ENCODE data around the gene SLC9A2.
A peak's percentile ranks its signal among the peaks of the same experiment; 100 is the strongest.

Gene SLC9A2

DNA sequence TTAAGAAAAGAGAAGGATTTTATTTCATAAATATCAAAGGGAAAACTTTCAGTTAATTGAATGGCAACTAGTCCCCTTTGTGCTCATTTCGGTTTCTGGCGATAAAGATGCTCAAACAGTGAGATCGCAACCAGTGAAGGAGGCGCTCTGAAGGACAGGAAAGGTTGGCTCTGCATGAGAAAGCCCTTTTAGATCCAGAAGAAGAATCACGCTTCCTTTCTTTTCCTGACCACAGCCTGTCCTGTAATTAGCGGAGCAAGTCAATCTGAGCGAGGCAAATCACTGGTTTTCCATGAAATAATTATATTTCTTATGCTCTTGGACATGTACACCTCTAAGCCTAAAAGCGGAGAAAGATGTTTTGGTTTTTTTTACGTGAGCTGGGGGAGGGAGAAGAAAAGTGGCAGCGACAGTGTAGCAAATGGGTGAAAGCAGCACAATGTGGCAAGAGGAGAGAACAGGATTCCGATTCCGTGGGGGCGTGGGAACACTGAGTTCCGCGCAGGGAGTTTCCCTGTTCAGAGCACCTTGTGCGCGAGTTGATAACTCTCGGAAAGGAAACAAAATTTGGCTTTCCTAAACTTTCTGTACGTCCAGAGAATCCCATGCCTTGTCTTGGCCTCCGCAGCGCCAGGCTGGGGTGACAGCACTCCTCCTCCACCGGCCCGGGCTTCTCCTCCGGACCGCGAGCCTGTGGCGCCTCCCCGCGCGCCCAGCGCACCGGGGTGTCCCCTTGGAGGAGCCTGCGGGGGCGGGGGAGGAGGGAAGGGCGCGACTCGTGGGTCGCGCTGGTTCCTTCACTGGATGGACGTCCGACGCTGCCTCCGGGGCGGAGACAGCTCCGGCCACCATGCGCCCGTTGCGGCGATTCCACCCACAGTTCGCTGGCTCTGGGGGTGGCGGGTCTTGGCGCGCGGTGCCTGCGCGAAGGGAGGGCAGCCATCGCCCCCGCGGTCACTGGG, 620 bp upstream of the SLC9A2 start:
- Histone ChIP-seq H3K27ac (replicated peaks; ENCODE audit: low read length) (no peak overlapping the region), H4K91ac (ENCODE audit: low read depth, low read length, poor library complexity) (no peak overlapping the region), H3K9ac (ENCODE audit: low read depth, low read length, poor library complexity) (peak overlapping the region; percentile 82), H3K23ac (ENCODE audit: low read depth, low read length, poor library complexity) (peak overlapping the region; percentile 25), H2BK12ac (ENCODE audit: low read length) (no peak overlapping the region), H3K4me2 (ENCODE audit: insufficient read depth, low read length, poor library complexity, severe bottlenecking) (peak overlapping the region; percentile 91), H3K4me1 (ENCODE audit: control insufficient read depth in 2 of 2, insufficient read depth in 1 of 2, low read depth in 1 of 2, low read length in 2 of 2) (peaks cover 0 to 6% of the 10 kb centered on the region in 2 donors), H2BK15ac (ENCODE audit: low read length) (no peak overlapping the region), H4K8ac (ENCODE audit: low read depth, low read length) (no peak overlapping the region), H3K27me3 (ENCODE audit: control insufficient read depth in 3 of 3, insufficient read depth in 3 of 3, low read depth in 1 of 3, low read length in 3 of 3) (peaks cover 5 to 83% (median 26%) of the 10 kb centered on the region in 3 experiments), H3K14ac (ENCODE audit: low read length) (peak overlapping the region; percentile 76), H2AK5ac (ENCODE audit: low read depth, low read length) (no peak overlapping the region), H3K18ac (ENCODE audit: low read length) (peak overlapping the region; percentile 91), H3K4me3 (ENCODE audit: low read length in 2 of 2) (peak overlapping the region; percentile 39 to 86), H3K4ac (ENCODE audit: low read length) (no peak overlapping the region), H2BK5ac (ENCODE audit: low read length) (no peak overlapping the region), H3K36me3 (replicated peaks in 1 of 2; ENCODE audit: control insufficient read depth in 2 of 2, insufficient read depth in 2 of 2, low read length in 2 of 2) (no peaks in the 10 kb centered on the region), H3K79me1 (ENCODE audit: low read depth, low read length) (no peaks in the 10 kb centered on the region), H2AFZ (ENCODE audit: low read length) (peak overlapping the region; percentile 92), H2BK120ac (ENCODE audit: low read depth, low read length) (no peak overlapping the region), H3K9me3 (replicated peaks in 1 of 2; ENCODE audit: control insufficient read depth in 2 of 2, insufficient read depth in 1 of 2, low read depth in 1 of 2, low read length in 2 of 2) (no peaks in the 10 kb centered on the region)
- peak; percentile 47 for DNase-seq (ENCODE audit: low spot score)
- no CpG with 5 or more reads among the region's 59 CpGs for WGBS, 2 donors (ENCODE audit: extremely low coverage in 2 of 2, insufficient read length in 2 of 2, insufficient replicate concordance in 1 of 2)

DNA sequence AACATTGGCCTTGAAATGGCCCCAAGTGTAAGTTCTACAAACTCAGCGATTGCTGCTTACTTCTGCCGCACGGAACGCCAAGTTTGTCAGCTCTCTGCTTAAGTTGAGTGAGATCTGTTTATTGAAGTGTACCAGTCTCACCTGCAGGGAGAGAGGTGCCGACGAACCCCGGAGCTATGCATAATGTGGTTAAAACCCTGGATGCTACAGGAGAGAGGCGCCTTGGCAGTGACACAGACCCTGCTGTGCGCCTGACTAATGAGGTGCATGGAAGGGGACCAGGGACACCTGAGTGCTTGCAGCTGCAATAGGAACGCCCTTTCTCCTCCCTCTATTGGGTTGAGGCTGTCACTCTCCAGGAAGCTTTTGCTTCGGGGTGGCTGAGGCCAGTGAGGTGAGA, 979 bp downstream of the SLC9A2 start:
- Histone ChIP-seq H4K91ac (ENCODE audit: low read depth, low read length, poor library complexity) (no peak overlapping the region), H3K14ac (ENCODE audit: low read length) (no peak overlapping the region), H4K8ac (ENCODE audit: low read depth, low read length) (peak overlapping the region; percentile 20), H3K9me3 (replicated peaks in 1 of 2; ENCODE audit: control insufficient read depth in 2 of 2, insufficient read depth in 1 of 2, low read depth in 1 of 2, low read length in 2 of 2) (no peaks in the 10 kb centered on the region), H3K79me1 (ENCODE audit: low read depth, low read length) (no peaks in the 10 kb centered on the region), H3K4me2 (ENCODE audit: insufficient read depth, low read length, poor library complexity, severe bottlenecking) (no peak overlapping the region), H3K4ac (ENCODE audit: low read length) (no peak overlapping the region), H3K36me3 (replicated peaks in 1 of 2; ENCODE audit: control insufficient read depth in 2 of 2, insufficient read depth in 2 of 2, low read length in 2 of 2) (no peaks in the 10 kb centered on the region), H3K18ac (ENCODE audit: low read length) (no peak overlapping the region), H2BK5ac (ENCODE audit: low read length) (no peak overlapping the region), H3K4me3 (ENCODE audit: low read length in 2 of 2) (peak overlapping the region in 1 of 2 donors; percentile 13), H3K27ac (replicated peaks; ENCODE audit: low read length) (no peak overlapping the region), H3K27me3 (ENCODE audit: control insufficient read depth in 3 of 3, insufficient read depth in 3 of 3, low read depth in 1 of 3, low read length in 3 of 3) (peaks cover 5 to 75% (median 26%) of the 10 kb centered on the region in 3 experiments), H3K23ac (ENCODE audit: low read depth, low read length, poor library complexity) (no peak overlapping the region), H2AK5ac (ENCODE audit: low read depth, low read length) (no peak overlapping the region), H2BK12ac (ENCODE audit: low read length) (no peak overlapping the region), H3K4me1 (ENCODE audit: control insufficient read depth in 2 of 2, insufficient read depth in 1 of 2, low read depth in 1 of 2, low read length in 2 of 2) (peaks cover 0 to 6% of the 10 kb centered on the region in 2 donors), H2BK120ac (ENCODE audit: low read depth, low read length) (no peak overlapping the region), H2BK15ac (ENCODE audit: low read length) (no peak overlapping the region), H3K9ac (ENCODE audit: low read depth, low read length, poor library complexity) (no peak overlapping the region), H2AFZ (ENCODE audit: low read length) (no peak overlapping the region)
- DNase-seq (ENCODE audit: low spot score): no peak
- no CpG with 5 or more reads among the region's 11 CpGs for WGBS, 2 donors (ENCODE audit: extremely low coverage in 2 of 2, insufficient read length in 2 of 2, insufficient replicate concordance in 1 of 2)

DNA sequence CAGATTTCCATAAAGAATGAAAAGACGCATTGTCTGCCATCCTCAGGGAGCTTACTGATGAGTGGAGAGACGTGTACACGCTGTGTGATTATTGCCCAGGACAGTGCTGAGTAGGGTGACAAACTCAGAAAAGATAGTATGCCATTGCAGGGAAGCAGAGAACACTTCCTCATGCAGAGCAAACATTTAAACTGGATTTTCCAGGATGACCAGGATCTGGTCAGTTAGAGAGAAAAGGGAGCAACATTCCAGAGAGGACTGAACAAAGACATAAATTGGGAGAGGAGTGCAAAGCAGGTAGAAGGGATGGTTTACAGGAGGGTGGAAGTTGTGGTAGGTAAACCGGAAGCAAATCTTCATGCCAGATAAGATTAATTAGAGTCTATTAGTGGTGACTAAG, 2.3 kb downstream of the SLC9A2 start:
- Histone ChIP-seq H2AFZ (ENCODE audit: low read length) (no peak overlapping the region), H4K91ac (ENCODE audit: low read depth, low read length, poor library complexity) (no peak overlapping the region), H2AK5ac (ENCODE audit: low read depth, low read length) (no peak overlapping the region), H3K9ac (ENCODE audit: low read depth, low read length, poor library complexity) (no peak overlapping the region), H3K4me1 (ENCODE audit: control insufficient read depth in 2 of 2, insufficient read depth in 1 of 2, low read depth in 1 of 2, low read length in 2 of 2) (peaks cover 0 to 6% of the 10 kb centered on the region in 2 donors), H3K18ac (ENCODE audit: low read length) (no peak overlapping the region), H3K14ac (ENCODE audit: low read length) (no peak overlapping the region), H3K79me1 (ENCODE audit: low read depth, low read length) (no peaks in the 10 kb centered on the region), H3K27ac (replicated peaks; ENCODE audit: low read length) (no peak overlapping the region), H2BK120ac (ENCODE audit: low read depth, low read length) (no peak overlapping the region), H2BK15ac (ENCODE audit: low read length) (no peak overlapping the region), H3K4ac (ENCODE audit: low read length) (no peak overlapping the region), H2BK5ac (ENCODE audit: low read length) (no peak overlapping the region), H3K9me3 (replicated peaks in 1 of 2; ENCODE audit: control insufficient read depth in 2 of 2, insufficient read depth in 1 of 2, low read depth in 1 of 2, low read length in 2 of 2) (no peaks in the 10 kb centered on the region), H3K23ac (ENCODE audit: low read depth, low read length, poor library complexity) (no peak overlapping the region), H4K8ac (ENCODE audit: low read depth, low read length) (no peak overlapping the region), H2BK12ac (ENCODE audit: low read length) (no peak overlapping the region), H3K4me3 (ENCODE audit: low read length in 2 of 2) (no peak overlapping the region), H3K27me3 (ENCODE audit: control insufficient read depth in 3 of 3, insufficient read depth in 3 of 3, low read depth in 1 of 3, low read length in 3 of 3) (peaks cover 5 to 68% (median 26%) of the 10 kb centered on the region in 3 experiments), H3K36me3 (replicated peaks in 1 of 2; ENCODE audit: control insufficient read depth in 2 of 2, insufficient read depth in 2 of 2, low read length in 2 of 2) (no peaks in the 10 kb centered on the region), H3K4me2 (ENCODE audit: insufficient read depth, low read length, poor library complexity, severe bottlenecking) (no peak overlapping the region)
- DNase-seq (ENCODE audit: low spot score): no peak
- WGBS, 2 donors (ENCODE audit: extremely low coverage in 2 of 2, insufficient read length in 2 of 2, insufficient replicate concordance in 1 of 2): no CpG with 5 or more reads among the region's 4 CpGs

DNA sequence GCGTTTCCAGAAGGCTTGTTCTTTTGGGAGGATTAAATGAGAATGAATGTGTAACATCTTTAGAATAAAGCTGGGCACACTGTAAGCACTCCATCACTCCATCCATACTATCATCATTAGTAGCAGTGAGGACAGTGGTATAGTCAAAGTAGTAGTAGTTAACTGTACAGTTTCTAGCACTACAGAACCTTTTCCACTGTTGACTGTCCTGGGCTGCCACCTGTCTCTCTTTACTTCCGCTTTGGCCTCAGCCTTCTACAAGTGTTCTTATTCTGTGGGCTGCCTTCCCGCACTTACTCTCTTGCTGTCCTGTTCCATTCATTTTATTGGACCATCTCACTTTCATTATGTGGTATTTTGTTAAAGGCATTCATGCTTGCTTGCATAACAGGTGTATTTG, 3.3 kb downstream of the SLC9A2 start:
- H3K4me1 ChIP-seq (ENCODE audit: control insufficient read depth in 2 of 2, insufficient read depth in 1 of 2, low read depth in 1 of 2, low read length in 2 of 2): peaks cover 0 to 6% of the 10 kb centered on the region in 2 donors
- no peak overlapping the region for H2BK120ac ChIP-seq (ENCODE audit: low read depth, low read length)
- no peak overlapping the region for H3K4me2 ChIP-seq (ENCODE audit: insufficient read depth, low read length, poor library complexity, severe bottlenecking)
- no peak overlapping the region for H3K27ac ChIP-seq (replicated peaks; ENCODE audit: low read length)
- H2AFZ ChIP-seq (ENCODE audit: low read length): no peak overlapping the region
- no peaks in the 10 kb centered on the region for H3K36me3 ChIP-seq (replicated peaks in 1 of 2; ENCODE audit: control insufficient read depth in 2 of 2, insufficient read depth in 2 of 2, low read length in 2 of 2)
- no peak overlapping the region for H3K4me3 ChIP-seq (ENCODE audit: low read length in 2 of 2)
- no peak overlapping the region for H3K9ac ChIP-seq (ENCODE audit: low read depth, low read length, poor library complexity)
- no peak overlapping the region for H2BK5ac ChIP-seq (ENCODE audit: low read length)
- H3K14ac ChIP-seq (ENCODE audit: low read length): no peak overlapping the region
- H2BK12ac ChIP-seq (ENCODE audit: low read length): no peak overlapping the region
- H3K27me3 ChIP-seq (ENCODE audit: control insufficient read depth in 3 of 3, insufficient read depth in 3 of 3, low read depth in 1 of 3, low read length in 3 of 3): peaks cover 5 to 58% (median 26%) of the 10 kb centered on the region in 3 experiments
- no peak overlapping the region for H3K18ac ChIP-seq (ENCODE audit: low read length)
- H3K23ac ChIP-seq (ENCODE audit: low read depth, low read length, poor library complexity): no peak overlapping the region
- no peak for DNase-seq (ENCODE audit: low spot score)
- H2BK15ac ChIP-seq (ENCODE audit: low read length): no peak overlapping the region
- WGBS, 2 donors (ENCODE audit: extremely low coverage in 2 of 2, insufficient read length in 2 of 2, insufficient replicate concordance in 1 of 2): no CpG with 5 or more reads among the region's 3 CpGs
- H2AK5ac ChIP-seq (ENCODE audit: low read depth, low read length): no peak overlapping the region
- no peaks in the 10 kb centered on the region for H3K9me3 ChIP-seq (replicated peaks in 1 of 2; ENCODE audit: control insufficient read depth in 2 of 2, insufficient read depth in 1 of 2, low read depth in 1 of 2, low read length in 2 of 2)
- no peak overlapping the region for H3K4ac ChIP-seq (ENCODE audit: low read length)
- no peaks in the 10 kb centered on the region for H3K79me1 ChIP-seq (ENCODE audit: low read depth, low read length)
- H4K8ac ChIP-seq (ENCODE audit: low read depth, low read length): no peak overlapping the region
- no peak overlapping the region for H4K91ac ChIP-seq (ENCODE audit: low read depth, low read length, poor library complexity)

All from neuronal stem cell (in vitro differentiated cells).